HAP-1 (cell line): ENCODE measurements around the gene ICA1L.

Source experiments
- DNase-seq, 2 experiments: peaks; one replicate each; pipeline ENCODE4 v3.0.0-alpha.2; 2016 to 2020; ENCODE audit warnings: low spot score in 2 of 2
- H3K27me3 ChIP-seq: fragments of 250-450 bp; sonication (Bioruptor Pico); 2 replicates; pipeline ENCODE4 v1.5.1; 2020; ENCODE audit warnings: low read depth, mild to moderate bottlenecking, moderate library complexity
- H3K36me3 ChIP-seq: fragments of 250-450 bp; sonication (Bioruptor Pico); replicated peaks from 2 replicates; pipeline ENCODE4 v1.5.1; 2020; ENCODE audit warnings: mild to moderate bottlenecking
- H3K4me1 ChIP-seq: fragments of 250-450 bp; sonication (Bioruptor Pico); 2 replicates; pipeline ENCODE4 v1.5.1; 2020; ENCODE audit warnings: mild to moderate bottlenecking
- H3K4me3 ChIP-seq: fragments of 250-450 bp; sonication (Bioruptor Pico); 2 replicates; pipeline ENCODE4 v1.5.1; 2020; ENCODE audit warnings: mild to moderate bottlenecking, moderate library complexity
- H3K9me3 ChIP-seq: fragments of 250-450 bp; sonication (Bioruptor Pico); 2 replicates; pipeline ENCODE4 v1.5.1; 2020; ENCODE audit warnings: mild to moderate bottlenecking, moderate library complexity
- in situ Hi-C: fragments of 300-500 bp; cut with MboI; formaldehyde crosslinking; loops from 3 replicates; pipeline ENCODE4 v1.14.3; 2020; ENCODE audit warnings: low sequenced_read_pairs, inconsistent platforms, mixed read lengths

ICA1L gene

GRCh38 chr2:202782940-202783558, 88.5 kb downstream of the ICA1L start:
- no peaks in the 10 kb centered on the region for H3K27me3 ChIP-seq
- no peak overlapping the region for H3K4me3 ChIP-seq
- no peaks in the 10 kb centered on the region for H3K9me3 ChIP-seq
- in situ Hi-C loops, result no loop called here
- no peak for DNase-seq
- peaks cover 25% of the 10 kb centered on the region for H3K4me1 ChIP-seq
- no peaks in the 10 kb centered on the region for H3K36me3 ChIP-seq

GRCh38 chr2:202780514-202781021, 91.0 kb downstream of the ICA1L start:
- H3K27me3 ChIP-seq, result no peaks in the 10 kb centered on the region
- 0 out of 2 replicates have a peak, but pooled peaks cover 2% of the 10 kb centered on the region for H3K36me3 ChIP-seq
- no peaks in the 10 kb centered on the region for H3K9me3 ChIP-seq
- in situ Hi-C loops, result no loop called here
- peaks cover 14% of the 10 kb centered on the region for H3K4me1 ChIP-seq
- DNase-seq, result peak in 1 of 2 experiments; percentile 19
- no peak overlapping the region for H3K4me3 ChIP-seq

GRCh38 chr2:202778217-202778616, 93.3 kb downstream of the ICA1L start:
- in situ Hi-C loops, result no loop called here
- no peak overlapping the region for H3K4me3 ChIP-seq
- DNase-seq, result no peak
- H3K27me3 ChIP-seq, result no peaks in the 10 kb centered on the region
- H3K9me3 ChIP-seq, result no peaks in the 10 kb centered on the region
- H3K4me1 ChIP-seq, result peaks cover 8% of the 10 kb centered on the region
- 0 out of 2 replicates have a peak, but pooled peaks cover 2% of the 10 kb centered on the region for H3K36me3 ChIP-seq

GRCh38 chr2:202774104-202774503, 97.5 kb downstream of the ICA1L start:
- peaks cover 7% of the 10 kb centered on the region for H3K4me1 ChIP-seq
- no peaks in the 10 kb centered on the region for H3K9me3 ChIP-seq
- no peak overlapping the region for H3K4me3 ChIP-seq
- in situ Hi-C loops, result no loop called here
- H3K27me3 ChIP-seq, result no peaks in the 10 kb centered on the region
- H3K36me3 ChIP-seq, result 0 out of 2 replicates have a peak, but pooled peaks cover 2% of the 10 kb centered on the region
- DNase-seq, result no peak

GRCh38 chr2:202773301-202773973, 98.1 kb downstream of the ICA1L start:
- H3K4me3 ChIP-seq, result no peak overlapping the region
- in situ Hi-C loops, result no loop called here
- H3K36me3 ChIP-seq, result 0 out of 2 replicates have a peak, but pooled peaks cover 2% of the 10 kb centered on the region
- H3K9me3 ChIP-seq, result no peaks in the 10 kb centered on the region
- no peaks in the 10 kb centered on the region for H3K27me3 ChIP-seq
- peaks cover 13% of the 10 kb centered on the region for H3K4me1 ChIP-seq
- DNase-seq, result no peak

GRCh38 chr2:202771741-202772460, 99.7 kb downstream of the ICA1L start:
- Histone ChIP-seq H3K36me3 (0 out of 2 replicates have a peak, but pooled peaks cover 2% of the 10 kb centered on the region), H3K27me3 (no peaks in the 10 kb centered on the region), H3K4me1 (peaks cover 16% of the 10 kb centered on the region), H3K9me3 (no peaks in the 10 kb centered on the region), H3K4me3 (no peak overlapping the region)
- no peak for DNase-seq
- in situ Hi-C loops, result no loop called here

GRCh38 chr2:202771336-202771735, 100.2 kb downstream of the ICA1L start:
- in situ Hi-C loops, result no loop called here
- Histone ChIP-seq H3K27me3 (no peaks in the 10 kb centered on the region), H3K4me1 (peaks cover 16% of the 10 kb centered on the region), H3K9me3 (no peaks in the 10 kb centered on the region), H3K4me3 (no peak overlapping the region), H3K36me3 (peaks cover 4% of the 10 kb centered on the region; the same call in 1 of the 2 replicates)
- no peak for DNase-seq

- peak in 1 of 2 experiments; percentile 77 for DNase-seq
- Histone ChIP-seq H3K4me1 (peaks cover 16% of the 10 kb centered on the region), H3K36me3 (peaks cover 3% of the 10 kb centered on the region; the same call in 1 of the 2 replicates), H3K9me3 (no peaks in the 10 kb centered on the region), H3K4me3 (no peak overlapping the region), H3K27me3 (no peaks in the 10 kb centered on the region)
- in situ Hi-C loops, result no loop called here
Observed at GRCh38 chr2:202769201-202769600, 102.4 kb downstream of the ICA1L start.

- no peak overlapping the region for H3K4me3 ChIP-seq
- peaks cover 16% of the 10 kb centered on the region for H3K4me1 ChIP-seq
- in situ Hi-C loops, result no loop called here
- no peaks in the 10 kb centered on the region for H3K9me3 ChIP-seq
- H3K27me3 ChIP-seq, result no peaks in the 10 kb centered on the region
- no peak for DNase-seq
- peaks cover 3% of the 10 kb centered on the region; the same call in 1 of the 2 replicates for H3K36me3 ChIP-seq
Observed at GRCh38 chr2:202768273-202768672, 103.3 kb downstream of the ICA1L start.

- H3K9me3 ChIP-seq, result no peaks in the 10 kb centered on the region
- in situ Hi-C loops, result no loop called here
- peaks cover 3% of the 10 kb centered on the region; the same call in 1 of the 2 replicates for H3K36me3 ChIP-seq
- no peak for DNase-seq
- no peaks in the 10 kb centered on the region for H3K27me3 ChIP-seq
- H3K4me1 ChIP-seq, result peaks cover 16% of the 10 kb centered on the region
- no peak overlapping the region for H3K4me3 ChIP-seq
Observed at GRCh38 chr2:202765436-202765835, 106.1 kb downstream of the ICA1L start.

- H3K4me3 ChIP-seq, result no peak overlapping the region
- H3K27me3 ChIP-seq, result no peaks in the 10 kb centered on the region
- H3K9me3 ChIP-seq, result no peaks in the 10 kb centered on the region
- in situ Hi-C loops, result no loop called here
- H3K4me1 ChIP-seq, result peaks cover 16% of the 10 kb centered on the region
- H3K36me3 ChIP-seq, result peaks cover 3% of the 10 kb centered on the region; the same call in 1 of the 2 replicates
- DNase-seq, result no peak
Observed at GRCh38 chr2:202764991-202765390, 106.6 kb downstream of the ICA1L start.

- Histone ChIP-seq H3K4me3 (no peak overlapping the region), H3K9me3 (no peaks in the 10 kb centered on the region), H3K4me1 (peaks cover 8% of the 10 kb centered on the region), H3K27me3 (no peaks in the 10 kb centered on the region), H3K36me3 (peaks cover 6% of the 10 kb centered on the region)
- in situ Hi-C loops, result no loop called here
- no peak for DNase-seq
Observed at GRCh38 chr2:202763916-202764315, 107.7 kb downstream of the ICA1L start.

GRCh38 chr2:202762556-202762955, 109.0 kb downstream of the ICA1L start:
- Histone ChIP-seq H3K4me3 (no peak overlapping the region), H3K4me1 (no peaks in the 10 kb centered on the region), H3K36me3 (peaks cover 14% of the 10 kb centered on the region), H3K27me3 (no peaks in the 10 kb centered on the region), H3K9me3 (no peaks in the 10 kb centered on the region)
- no peak for DNase-seq
- in situ Hi-C loops, result no loop called here

GRCh38 chr2:202760848-202761247, 110.7 kb downstream of the ICA1L start:
- no peak for DNase-seq
- Histone ChIP-seq H3K9me3 (no peaks in the 10 kb centered on the region), H3K27me3 (no peaks in the 10 kb centered on the region), H3K4me1 (no peaks in the 10 kb centered on the region), H3K4me3 (no peak overlapping the region), H3K36me3 (peaks cover 19% of the 10 kb centered on the region)
- in situ Hi-C loops, result no loop called here
